Activated T-cell treated with anti-CD3 and anti-CD28 coated beads, Interleukin-2, amount 50 U/mL, for 72 hours (primary cell): ENCODE data around the gene POLR3G. TPM values are rescaled to one million over a fixed set of nuclear protein-coding genes. Genes with fewer than 3 reads are reported as not detected.

Experiments
- ATAC-seq, 2 donors: fragments of 150-1000 bp; cut with Tn5 transposase; replicated peaks in 1 of 2; 2 replicates each; pipeline ENCODE4 v1.10.0; 2021; ENCODE audit warnings: moderate library complexity in 2 of 2, mild to moderate bottlenecking in 1 of 2
- DNase-seq, 2 donors: peaks; one replicate each; pipeline ENCODE4 v3.0.0; 2021 to 2022; ENCODE audit warnings: mixed read lengths in 1 of 2
- H3K27ac Mint-ChIP-seq: one replicate; pipeline ENCODE4 v1.8.0; 2022; ENCODE audit warnings: mild to moderate bottlenecking, moderate library complexity, mixed read lengths
- H3K27me3 Mint-ChIP-seq: one replicate; pipeline ENCODE4 v1.8.0; 2022; ENCODE audit warnings: low read depth, mixed read lengths
- H3K36me3 Mint-ChIP-seq, 2 donors: one replicate each; pipeline ENCODE4 v1.8.0; 2022; ENCODE audit warnings: mixed read lengths in 2 of 2, mild to moderate bottlenecking in 1 of 2; ENCODE audit not compliant: insufficient read depth in 2 of 2
- H3K4me1 Mint-ChIP-seq: one replicate; pipeline ENCODE4 v1.8.0; 2022; ENCODE audit warnings: low read depth, mixed read lengths
- H3K4me3 Mint-ChIP-seq, 2 donors: one replicate each; pipeline ENCODE4 v1.8.0; 2022; ENCODE audit warnings: mild to moderate bottlenecking in 2 of 2, mixed read lengths in 2 of 2, moderate library complexity in 2 of 2
- H3K9me3 Mint-ChIP-seq, 2 donors: one replicate each; pipeline ENCODE4 v1.8.0; 2022; ENCODE audit warnings: mixed read lengths in 2 of 2
- total RNA-seq, 2 donors: library from RNA; stranded (reverse); gene quantifications; one replicate each; pipeline ENCODE4 v1.2.3, GENCODE V29; 2022

Gene POLR3G
- total RNA-seq, 2 donors from 2014 or later = 4.5 to 6.3 TPM

- H3K27me3 Mint-ChIP-seq = no peaks in the 10 kb centered on the region
Measured at GRCh38 chr5:90477621-90478215, 3.1 kb downstream of the POLR3G start.

GRCh38 chr5:90479611-90480385 lies 5.1 kb downstream of the POLR3G start:
- no peak for DNase-seq
- Mint-ChIP-seq H3K4me1 (peaks cover 24% of the 10 kb centered on the region), H3K27ac (no peak overlapping the region), H3K27me3 (no peaks in the 10 kb centered on the region), H3K4me3 (no peak overlapping the region), H3K36me3 (peaks cover 0 to 2% of the 10 kb centered on the region in 2 donors), H3K9me3 (no peaks in the 10 kb centered on the region)
- no peak for ATAC-seq

More at GRCh38 chr5:90477621-90478215, 3.1 kb downstream of the POLR3G start:
- H3K36me3 Mint-ChIP-seq = peaks cover 2 to 4% of the 10 kb centered on the region in 2 donors
- H3K27ac Mint-ChIP-seq = no peak overlapping the region
- no peaks in the 10 kb centered on the region for H3K9me3 Mint-ChIP-seq
- DNase-seq (no peak), ATAC-seq (no peak)
- no peak overlapping the region for H3K4me3 Mint-ChIP-seq
- peaks cover 36% of the 10 kb centered on the region for H3K4me1 Mint-ChIP-seq

GRCh38 chr5:90480699-90481098 lies 6.0 kb downstream of the POLR3G start:
- Mint-ChIP-seq H3K36me3 (peaks cover 0 to 2% of the 10 kb centered on the region in 2 donors), H3K27me3 (no peaks in the 10 kb centered on the region), H3K27ac (no peak overlapping the region), H3K9me3 (no peaks in the 10 kb centered on the region), H3K4me3 (no peak overlapping the region), H3K4me1 (peaks cover 15% of the 10 kb centered on the region)
- ATAC-seq = no peak
- DNase-seq = no peak

DNA sequence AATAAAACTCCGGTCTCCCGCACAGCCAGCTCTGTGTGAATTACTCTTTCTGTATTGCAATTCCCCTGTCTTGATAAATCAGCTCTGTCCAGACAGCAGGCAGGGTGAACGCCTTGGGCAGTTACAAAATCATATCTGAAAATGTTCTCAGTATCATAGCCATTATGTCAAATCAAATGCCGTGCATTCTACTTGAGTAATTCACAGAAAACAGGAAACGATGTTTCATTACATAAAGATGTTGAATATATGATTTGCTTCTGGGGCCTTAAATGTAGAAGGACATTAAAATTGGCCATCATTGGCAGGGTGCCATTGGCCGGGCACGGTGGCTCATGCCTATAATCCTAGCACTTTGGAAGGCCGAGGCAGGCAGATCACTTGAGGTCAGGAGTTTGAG lies 8.5 kb downstream of the POLR3G start:
- no peaks in the 10 kb centered on the region for H3K9me3 Mint-ChIP-seq
- H3K27ac Mint-ChIP-seq = no peak overlapping the region
- peaks cover 0 to 7% of the 10 kb centered on the region in 2 donors for H3K36me3 Mint-ChIP-seq
- no peak overlapping the region for H3K4me3 Mint-ChIP-seq
- H3K27me3 Mint-ChIP-seq = no peaks in the 10 kb centered on the region
- DNase-seq (no peak), ATAC-seq (no peak)
- H3K4me1 Mint-ChIP-seq = no peaks in the 10 kb centered on the region

GRCh38 chr5:90484540-90484939 lies 9.9 kb downstream of the POLR3G start:
- H3K9me3 Mint-ChIP-seq = no peaks in the 10 kb centered on the region
- H3K27ac Mint-ChIP-seq = no peak overlapping the region
- no peaks in the 10 kb centered on the region for H3K4me1 Mint-ChIP-seq
- no peak overlapping the region for H3K4me3 Mint-ChIP-seq
- DNase-seq (no peak), ATAC-seq (no peak)
- no peaks in the 10 kb centered on the region for H3K27me3 Mint-ChIP-seq
- peaks cover 0 to 7% of the 10 kb centered on the region in 2 donors for H3K36me3 Mint-ChIP-seq

- Mint-ChIP-seq H3K4me1 (no peaks in the 10 kb centered on the region), H3K9me3 (no peaks in the 10 kb centered on the region), H3K27me3 (no peaks in the 10 kb centered on the region), H3K27ac (no peak overlapping the region), H3K36me3 (peaks cover 0 to 10% of the 10 kb centered on the region in 2 donors), H3K4me3 (no peak overlapping the region)
- ATAC-seq (no peak), DNase-seq (no peak)
Measured at GRCh38 chr5:90488791-90489190, 14.1 kb downstream of the POLR3G start.

- H3K36me3 Mint-ChIP-seq = peaks cover 3 to 15% of the 10 kb centered on the region in 2 donors
- no peak for ATAC-seq
Measured at GRCh38 chr5:90494043-90494442, 19.4 kb downstream of the POLR3G start.

DNA sequence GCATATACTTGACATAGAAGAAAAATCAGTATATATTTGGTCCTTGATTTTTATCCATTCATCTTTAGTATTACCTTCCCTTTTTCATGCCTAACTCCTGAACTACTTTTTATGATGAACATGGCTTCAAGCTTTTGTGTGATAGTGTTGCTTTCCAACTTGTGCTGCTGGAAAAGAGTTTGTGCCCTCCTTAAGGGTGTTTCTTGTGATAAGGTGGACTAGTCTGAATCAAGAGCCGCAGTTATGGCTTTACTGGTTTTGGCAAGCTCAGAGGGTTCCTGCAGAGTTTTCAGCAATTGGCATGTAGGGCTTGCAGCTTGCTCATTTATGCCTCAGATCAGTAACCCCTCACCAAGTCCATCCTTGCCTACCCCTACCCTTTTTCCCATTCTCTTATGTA lies 20.5 kb downstream of the POLR3G start:
- Mint-ChIP-seq H3K4me3 (no peak overlapping the region), H3K9me3 (peaks cover 0 to 3% of the 10 kb centered on the region in 2 donors), H3K36me3 (peaks cover 5 to 17% of the 10 kb centered on the region in 2 donors), H3K4me1 (no peaks in the 10 kb centered on the region), H3K27ac (no peak overlapping the region), H3K27me3 (no peaks in the 10 kb centered on the region)
- DNase-seq = no peak
- ATAC-seq = no peak

More at GRCh38 chr5:90494043-90494442, 19.4 kb downstream of the POLR3G start:
- no peak overlapping the region for H3K27ac Mint-ChIP-seq
- no peaks in the 10 kb centered on the region for H3K27me3 Mint-ChIP-seq
- peaks cover 0 to 3% of the 10 kb centered on the region in 2 donors for H3K9me3 Mint-ChIP-seq
- no peaks in the 10 kb centered on the region for H3K4me1 Mint-ChIP-seq
- no peak overlapping the region for H3K4me3 Mint-ChIP-seq
- no peak for DNase-seq

GRCh38 chr5:90503596-90503995 lies 28.9 kb downstream of the POLR3G start:
- H3K4me1 Mint-ChIP-seq = no peaks in the 10 kb centered on the region
- ATAC-seq (no peak), DNase-seq (no peak)
- no peaks in the 10 kb centered on the region for H3K27me3 Mint-ChIP-seq
- H3K4me3 Mint-ChIP-seq = no peak overlapping the region
- H3K36me3 Mint-ChIP-seq = peaks cover 2% of the 10 kb centered on the region in 2 donors
- no peaks in the 10 kb centered on the region for H3K9me3 Mint-ChIP-seq
- H3K27ac Mint-ChIP-seq = no peak overlapping the region

GRCh38 chr5:90504743-90505142 lies 30.1 kb downstream of the POLR3G start:
- Mint-ChIP-seq H3K4me1 (no peaks in the 10 kb centered on the region), H3K9me3 (no peaks in the 10 kb centered on the region), H3K27me3 (no peaks in the 10 kb centered on the region), H3K4me3 (no peak overlapping the region), H3K36me3 (peaks cover 3 to 4% of the 10 kb centered on the region in 2 donors), H3K27ac (no peak overlapping the region)
- ATAC-seq (no peak), DNase-seq (no peak)

DNA sequence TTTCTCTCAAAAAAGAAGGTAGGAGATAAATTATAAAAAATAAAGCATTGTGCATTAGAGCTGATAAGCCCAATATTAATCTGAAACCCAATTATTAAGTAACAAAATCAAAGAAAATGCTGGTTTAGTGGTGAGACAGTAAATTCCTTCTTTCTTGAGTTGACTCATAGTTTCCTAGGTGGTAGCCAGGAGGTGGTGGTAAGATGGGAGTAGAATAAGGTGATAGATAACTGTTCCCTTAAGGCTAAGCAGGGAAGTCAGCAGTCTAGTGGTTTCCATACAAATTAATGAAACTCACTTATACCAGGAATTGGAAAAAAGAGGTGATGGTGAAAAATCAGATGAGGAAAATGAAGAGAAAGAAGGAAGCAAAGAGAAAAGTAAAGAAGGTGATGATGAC lies 31.6 kb downstream of the POLR3G start:
- H3K27me3 Mint-ChIP-seq = no peaks in the 10 kb centered on the region
- ATAC-seq = no peak
- H3K4me3 Mint-ChIP-seq = no peak overlapping the region
- DNase-seq = no peak
- peaks cover 3 to 4% of the 10 kb centered on the region in 2 donors for H3K36me3 Mint-ChIP-seq
- no peak overlapping the region for H3K27ac Mint-ChIP-seq
- no peaks in the 10 kb centered on the region for H3K9me3 Mint-ChIP-seq
- H3K4me1 Mint-ChIP-seq = no peaks in the 10 kb centered on the region

DNA sequence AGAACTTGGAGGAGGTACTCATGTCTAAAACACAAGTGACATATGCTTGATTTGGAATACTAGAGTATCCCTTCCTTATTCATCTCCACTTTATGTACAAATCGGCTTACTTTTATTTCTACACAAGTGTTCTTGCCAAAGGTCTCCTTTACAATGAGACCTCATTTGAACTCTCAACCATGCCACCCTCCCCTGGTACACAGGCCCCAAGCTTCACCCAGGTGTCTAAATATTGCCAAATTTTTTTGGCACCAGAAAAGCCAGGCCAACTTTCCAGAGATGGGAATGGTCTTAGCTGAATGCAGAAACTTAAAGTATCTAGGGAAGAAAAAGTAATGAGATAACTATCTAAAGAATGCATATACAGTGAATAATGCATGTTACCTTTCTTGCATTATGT lies 35.8 kb downstream of the POLR3G start:
- DNase-seq (no peak), ATAC-seq (no peak)
- Mint-ChIP-seq H3K9me3 (no peaks in the 10 kb centered on the region), H3K36me3 (peaks cover 3 to 7% of the 10 kb centered on the region in 2 donors), H3K27ac (no peak overlapping the region), H3K4me3 (no peak overlapping the region), H3K4me1 (no peaks in the 10 kb centered on the region), H3K27me3 (no peaks in the 10 kb centered on the region)

DNA sequence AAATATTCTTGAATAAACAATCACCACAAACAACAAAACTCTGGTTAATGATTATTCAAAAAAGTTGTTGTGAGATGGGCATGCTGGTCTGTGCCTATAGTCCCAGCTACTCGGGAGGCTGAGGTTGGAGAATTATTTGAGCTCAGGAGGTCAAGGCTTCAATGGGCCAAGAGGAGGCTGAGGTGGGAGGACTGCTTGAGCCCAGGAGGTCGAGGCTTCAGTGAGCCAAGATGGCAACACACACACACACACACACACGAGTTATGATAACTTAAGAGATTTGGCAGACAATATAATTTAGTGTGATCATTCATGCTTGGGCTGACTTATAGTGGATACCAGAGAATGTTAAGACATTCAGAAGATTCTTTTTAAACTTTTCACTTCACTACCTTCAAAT lies 39.9 kb downstream of the POLR3G start:
- Mint-ChIP-seq H3K36me3 (peaks cover 7 to 12% of the 10 kb centered on the region in 2 donors), H3K4me1 (no peaks in the 10 kb centered on the region), H3K9me3 (no peaks in the 10 kb centered on the region), H3K4me3 (no peak overlapping the region), H3K27ac (no peak overlapping the region), H3K27me3 (no peaks in the 10 kb centered on the region)
- DNase-seq (no peak), ATAC-seq (no peak)
